HG03097 (cell line): Measurements from ENCODE around the gene P2RX1.

Experiments used
- ATAC-seq: cut with Tn5 transposase; IDR thresholded peaks from one replicate; pipeline ENCODE4 v1.9.1; 2021; ENCODE audit not compliant: unreplicated experiment, low FRiP score

The P2RX1 gene

GRCh38 chr17:3907483-3908216 lies 8.6 kb downstream of the P2RX1 start:
- no peak for ATAC-seq

- no peak for ATAC-seq
Observed at GRCh38 chr17:3906881-3907280, 9.4 kb downstream of the P2RX1 start.

GRCh38 chr17:3905017-3905520 lies 11.2 kb downstream of the P2RX1 start:
- no peak for ATAC-seq

- no peak for ATAC-seq
Observed at GRCh38 chr17:3904501-3904900, 11.8 kb downstream of the P2RX1 start.

GRCh38 chr17:3903881-3904290 lies 12.4 kb downstream of the P2RX1 start:
- ATAC-seq = no peak

GRCh38 chr17:3903051-3903825 lies 13.0 kb downstream of the P2RX1 start:
- no peak for ATAC-seq

GRCh38 chr17:3900646-3901045 lies 15.6 kb downstream of the P2RX1 start:
- ATAC-seq = no peak

GRCh38 chr17:3897731-3898130 lies 18.5 kb downstream of the P2RX1 start:
- ATAC-seq = no peak

- no peak for ATAC-seq
Observed at GRCh38 chr17:3896968-3897235, 19.4 kb downstream of the P2RX1 start.

GRCh38 chr17:3896108-3896967 lies 19.9 kb downstream of the P2RX1 start:
- no peak for ATAC-seq

GRCh38 chr17:3895354-3895753 lies 20.9 kb downstream of the P2RX1 start:
- no peak for ATAC-seq

GRCh38 chr17:3894911-3895343 lies 21.3 kb downstream of the P2RX1 start:
- ATAC-seq = no peak

GRCh38 chr17:3894188-3894587 lies 22.1 kb downstream of the P2RX1 start:
- ATAC-seq = no peak

- no peak for ATAC-seq
Observed at GRCh38 chr17:3893720-3894116, 22.5 kb downstream of the P2RX1 start.

GRCh38 chr17:3893003-3893719 lies 23.1 kb downstream of the P2RX1 start, which contains the start of gene CAMKK1:
CAMKK1 (minus strand) TSS chr17:3893053; CDS start chr17:3885687, 7,366 bp downstream.
- peak; percentile 75 for ATAC-seq

GRCh38 chr17:3892095-3892998 lies 23.9 kb downstream of the P2RX1 start:
- ATAC-seq = peak; percentile 17

- ATAC-seq = no peak
Observed at GRCh38 chr17:3891626-3892094, 24.6 kb downstream of the P2RX1 start.

GRCh38 chr17:3890878-3891219 lies 25.4 kb downstream of the P2RX1 start:
- ATAC-seq = no peak
